IPS-NIHi11 (cell line): ENCODE data around the gene RABIF.
"Not testable (repeated sequence)": the region's sequence is repeated elsewhere in the genome, so short reads cannot be mapped to it uniquely, and the experiment has no call there.

Source experiments
- DNase-seq: peaks from one replicate; pipeline ENCODE4 v3.0.0; 2012; ENCODE audit warnings: mixed read lengths, low spot score

RABIF gene

GRCh38 chr1:202888531-202889360 is at the start of gene RABIF:
TSS of gene RABIF (minus strand) at chr1:202889149. CDS start at chr1:202889098, 51 bp downstream.
- peak; percentile 97 for DNase-seq

GRCh38 chr1:202938287-202938925 is 49.5 kb upstream of the RABIF start:
- no peak for DNase-seq

- DNase-seq, result not testable (repeated sequence)
These were observed 47.5 kb upstream of the RABIF start for GRCh38 chr1:202936409-202936808.

GRCh38 chr1:202935844-202936243 is 46.9 kb upstream of the RABIF start:
- no peak for DNase-seq

- DNase-seq, result no peak
These were observed 45.8 kb upstream of the RABIF start for GRCh38 chr1:202934755-202935154.

GRCh38 chr1:202932476-202932875 is 43.5 kb upstream of the RABIF start:
- no peak for DNase-seq

- peak; percentile 98 for DNase-seq
These were observed 37.9 kb upstream of the RABIF start, which contains the start of gene KLHL12 for GRCh38 chr1:202926581-202927491. TSS of gene KLHL12 (minus strand) at chr1:202927234. CDS start at chr1:202925162, 2,072 bp downstream.

GRCh38 chr1:202923533-202923932 is 34.6 kb upstream of the RABIF start:
- DNase-seq, result no peak

GRCh38 chr1:202919615-202920014 is 30.7 kb upstream of the RABIF start:
- DNase-seq, result no peak

GRCh38 chr1:202915146-202915545 is 26.2 kb upstream of the RABIF start:
- no peak for DNase-seq

GRCh38 chr1:202912476-202912875 is 23.5 kb upstream of the RABIF start:
- DNase-seq, result not testable (repeated sequence)

GRCh38 chr1:202909494-202909893 is 20.5 kb upstream of the RABIF start:
- no peak for DNase-seq

- DNase-seq, result no peak
These were observed 20.0 kb upstream of the RABIF start for GRCh38 chr1:202908998-202909397.

GRCh38 chr1:202905331-202905730 is 16.4 kb upstream of the RABIF start:
- DNase-seq, result no peak

- DNase-seq, result not testable (repeated sequence)
These were observed 14.9 kb upstream of the RABIF start for GRCh38 chr1:202903808-202904207.

- no peak for DNase-seq
These were observed 12.6 kb upstream of the RABIF start for GRCh38 chr1:202901555-202901954.

- DNase-seq, result no peak
These were observed 3.6 kb upstream of the RABIF start for GRCh38 chr1:202892501-202892900.

- DNase-seq, result no peak
These were observed 1.4 kb upstream of the RABIF start for GRCh38 chr1:202890392-202890791.

GRCh38 chr1:202888221-202888530 is 773 bp downstream of the RABIF start:
- no peak for DNase-seq

- DNase-seq, result no peak
These were observed 7.9 kb downstream of the RABIF start for GRCh38 chr1:202880961-202881460.

- DNase-seq, result no peak
These were observed 8.9 kb downstream of the RABIF start for GRCh38 chr1:202880062-202880461.

- no peak for DNase-seq
These were observed 9.8 kb downstream of the RABIF start for GRCh38 chr1:202879128-202879527.
